Measurements from ENCODE around the gene OSTN. TPM values are rescaled to one million over a fixed set of nuclear protein-coding genes. Genes with fewer than 3 reads are reported as not detected.

Gene OSTN
- total RNA-seq = not detected
- long read RNA-seq = 0 reads

DNA sequence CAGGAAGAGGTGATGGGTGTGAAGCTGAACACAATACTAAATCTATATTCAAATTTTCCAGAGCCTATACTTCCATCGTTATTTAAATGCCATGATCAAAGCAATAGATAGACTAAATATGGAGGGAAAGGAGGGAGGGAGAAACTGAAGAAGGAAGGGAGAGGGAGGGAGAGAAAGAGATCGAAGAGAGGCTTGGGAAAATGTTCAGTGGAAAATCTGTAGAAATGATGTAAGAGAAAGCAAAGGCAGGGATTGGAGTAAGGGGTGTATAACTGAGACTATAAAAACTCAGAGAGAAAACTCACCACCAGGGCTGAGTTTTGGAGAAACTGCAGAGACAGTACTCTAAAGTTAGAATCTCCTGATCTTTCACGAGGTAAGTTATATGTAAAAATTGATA, at the start of gene OSTN:
OSTN (plus strand) TSS at position 310 of the 400 bp plus-strand sequence. CDS start 13,292 bp downstream, outside the sequence.
- ATAC-seq = no peak
- no peaks in the 10 kb centered on the region for H3K36me3 ChIP-seq
- no peak for DNase-seq
- no peaks in the 10 kb centered on the region for H3K4me1 ChIP-seq
- TF ChIP-seq CTCF (IDR thresholded peaks at IDR 0.05) = no peak
- no peak within 1 kb of the TSS for H3K4me3 ChIP-seq
- H3K27ac ChIP-seq = no peak within 1 kb of the TSS
- peaks cover 3% of the 10 kb centered on the region for H3K27me3 ChIP-seq (ENCODE audit: low read depth)
- intact Hi-C loops (cut with DNase I) = no loop called here
- no peaks in the 10 kb centered on the region for H3K9me3 ChIP-seq

- peaks cover 18% of the 10 kb centered on the region for H3K9me3 ChIP-seq
- intact Hi-C loops (cut with DNase I) = no loop called here
- H3K36me3 ChIP-seq = no peaks in the 10 kb centered on the region
- no peak overlapping the region for H3K4me3 ChIP-seq
- DNase-seq (no peak), ATAC-seq (no peak)
- no peaks in the 10 kb centered on the region for H3K27me3 ChIP-seq (ENCODE audit: low read depth)
- no peaks in the 10 kb centered on the region for H3K4me1 ChIP-seq
- TF ChIP-seq CTCF (IDR thresholded peaks at IDR 0.05) = no peak
- H3K27ac ChIP-seq = no peak overlapping the region
Observed at GRCh38 chr3:191151653-191152052, 47.4 kb upstream of the OSTN start.

GRCh38 chr3:191154827-191155226, 44.2 kb upstream of the OSTN start:
- no peaks in the 10 kb centered on the region for H3K4me1 ChIP-seq
- H3K27me3 ChIP-seq (ENCODE audit: low read depth) = no peaks in the 10 kb centered on the region
- no peaks in the 10 kb centered on the region for H3K36me3 ChIP-seq
- H3K9me3 ChIP-seq = peaks cover 18% of the 10 kb centered on the region
- intact Hi-C loops (cut with DNase I) = no loop called here
- TF ChIP-seq CTCF (IDR thresholded peaks at IDR 0.05) = no peak
- ATAC-seq (no peak), DNase-seq (no peak)
- H3K27ac ChIP-seq = no peak overlapping the region
- H3K4me3 ChIP-seq = no peak overlapping the region

GRCh38 chr3:191158247-191158646, 40.8 kb upstream of the OSTN start:
- ATAC-seq (no peak), DNase-seq (no peak)
- Histone ChIP-seq H3K27ac (no peak overlapping the region), H3K4me3 (no peak overlapping the region), H3K27me3 (ENCODE audit: low read depth) (no peaks in the 10 kb centered on the region), H3K36me3 (no peaks in the 10 kb centered on the region), H3K9me3 (peaks cover 18% of the 10 kb centered on the region), H3K4me1 (no peaks in the 10 kb centered on the region)
- intact Hi-C loops (cut with DNase I) = no loop called here
- no peak for TF ChIP-seq CTCF (IDR thresholded peaks at IDR 0.05)

GRCh38 chr3:191158815-191159214, 40.2 kb upstream of the OSTN start:
- H3K9me3 ChIP-seq = peaks cover 18% of the 10 kb centered on the region

More at GRCh38 chr3:191158815-191159214, 40.2 kb upstream of the OSTN start:
- Histone ChIP-seq H3K27ac (no peak overlapping the region), H3K27me3 (ENCODE audit: low read depth) (no peaks in the 10 kb centered on the region), H3K4me3 (no peak overlapping the region), H3K36me3 (no peaks in the 10 kb centered on the region), H3K4me1 (no peaks in the 10 kb centered on the region)
- DNase-seq = no peak
- no peak for ATAC-seq
- no peak for TF ChIP-seq CTCF (IDR thresholded peaks at IDR 0.05)
- intact Hi-C loops (cut with DNase I) = no loop called here

All from lower lobe of right lung (tissue), 2 donors.